ENCODE results near the gene MYO1D. TPM values are rescaled to one million over a fixed set of nuclear protein-coding genes. Genes with fewer than 3 reads are reported as not detected.
A peak's percentile ranks its signal among the peaks of the same experiment; 100 is the strongest.
"Not testable (repeated sequence)": the region's sequence is repeated elsewhere in the genome, so short reads cannot be mapped to it uniquely, and the experiment has no call there.

MYO1D gene
- total and polyA plus RNA-seq, 5 donors: 5.8 to 17.0 (median 10.4) TPM

GRCh38 chr17:32732296-32732642 lies 144.7 kb downstream of the MYO1D start:
- 97% methylated on average over 2 of the region's 2 CpGs for WGBS
- intact Hi-C loops (cut with DNase I): no loop called here

GRCh38 chr17:32731556-32732295 lies 145.2 kb downstream of the MYO1D start:
- H3K27ac ChIP-seq (ENCODE audit: low read length): no peak overlapping the region
- intact Hi-C loops (cut with DNase I): no loop called here
- H3K27me3 ChIP-seq (ENCODE audit: control insufficient read depth, insufficient read depth): no peaks in the 10 kb centered on the region
- H3K4me1 ChIP-seq (ENCODE audit: control insufficient read depth, insufficient read depth, low read length): no peaks in the 10 kb centered on the region
- 96% methylated on average over 13 of the region's 13 CpGs for WGBS
- H3K9me3 ChIP-seq (ENCODE audit: control insufficient read depth, low read length): no peaks in the 10 kb centered on the region
- DNase-seq (peak in 1 of 3 donors; percentile 42), ATAC-seq (no peak)
- no peak overlapping the region for H3K4me3 ChIP-seq (ENCODE audit: low read length)

More at GRCh38 chr17:32732296-32732642, 144.7 kb downstream of the MYO1D start:
- ATAC-seq (no peak), DNase-seq (no peak)
- no peaks in the 10 kb centered on the region for H3K4me1 ChIP-seq (ENCODE audit: control insufficient read depth, insufficient read depth, low read length)
- H3K9me3 ChIP-seq (ENCODE audit: control insufficient read depth, low read length): no peaks in the 10 kb centered on the region
- H3K27ac ChIP-seq (ENCODE audit: low read length): no peak overlapping the region
- no peak overlapping the region for H3K4me3 ChIP-seq (ENCODE audit: low read length)
- H3K27me3 ChIP-seq (ENCODE audit: control insufficient read depth, insufficient read depth): no peaks in the 10 kb centered on the region

GRCh38 chr17:32727681-32728080 lies 149.2 kb downstream of the MYO1D start:
- intact Hi-C loops (cut with DNase I): no loop called here
- no peaks in the 10 kb centered on the region for H3K27me3 ChIP-seq (ENCODE audit: control insufficient read depth, insufficient read depth)
- H3K4me1 ChIP-seq (ENCODE audit: control insufficient read depth, insufficient read depth, low read length): no peaks in the 10 kb centered on the region
- H3K9me3 ChIP-seq (ENCODE audit: control insufficient read depth, low read length): no peaks in the 10 kb centered on the region
- DNase-seq: no peak
- ATAC-seq: no peak
- H3K27ac ChIP-seq (ENCODE audit: low read length): no peak overlapping the region
- no peak overlapping the region for H3K4me3 ChIP-seq (ENCODE audit: low read length)

- Histone ChIP-seq H3K9me3 (ENCODE audit: control insufficient read depth, low read length) (no peaks in the 10 kb centered on the region), H3K27me3 (ENCODE audit: control insufficient read depth, insufficient read depth) (no peaks in the 10 kb centered on the region), H3K27ac (ENCODE audit: low read length) (no peak overlapping the region), H3K4me3 (ENCODE audit: low read length) (no peak overlapping the region), H3K4me1 (ENCODE audit: control insufficient read depth, insufficient read depth, low read length) (no peaks in the 10 kb centered on the region)
- no peak for ATAC-seq
- 96% methylated on average over 1 of the region's 1 CpG for whole genome bisulfite sequencing
- intact Hi-C loops (cut with DNase I): no loop called here
- DNase-seq: no peak
Observed at GRCh38 chr17:32725697-32726096, 151.2 kb downstream of the MYO1D start.

GRCh38 chr17:32723310-32723955 lies 153.5 kb downstream of the MYO1D start:
- WGBS: 67% methylated on average over 5 of the region's 5 CpGs
- no peaks in the 10 kb centered on the region for H3K9me3 ChIP-seq (ENCODE audit: control insufficient read depth, low read length)
- no peaks in the 10 kb centered on the region for H3K4me1 ChIP-seq (ENCODE audit: control insufficient read depth, insufficient read depth, low read length)
- DNase-seq: peak; percentile 36 to 66 (median 56)
- intact Hi-C loops (cut with DNase I): no loop called here
- H3K27ac ChIP-seq (ENCODE audit: low read length): no peak overlapping the region
- no peak overlapping the region for H3K4me3 ChIP-seq (ENCODE audit: low read length)
- ATAC-seq: peak in 1 of 2 donors; percentile 41
- no peaks in the 10 kb centered on the region for H3K27me3 ChIP-seq (ENCODE audit: control insufficient read depth, insufficient read depth)

- H3K4me3 ChIP-seq (ENCODE audit: low read length): no peak overlapping the region
- no peak for ATAC-seq
- no peaks in the 10 kb centered on the region for H3K27me3 ChIP-seq (ENCODE audit: control insufficient read depth, insufficient read depth)
- no peak overlapping the region for H3K27ac ChIP-seq (ENCODE audit: low read length)
- intact Hi-C loops (cut with DNase I): no loop called here
- H3K9me3 ChIP-seq (ENCODE audit: control insufficient read depth, low read length): no peaks in the 10 kb centered on the region
- no peaks in the 10 kb centered on the region for H3K4me1 ChIP-seq (ENCODE audit: control insufficient read depth, insufficient read depth, low read length)
- DNase-seq: no peak
- WGBS: 96% methylated on average over 6 of the region's 6 CpGs
Observed at GRCh38 chr17:32722733-32723132, 154.2 kb downstream of the MYO1D start.

- Histone ChIP-seq H3K27me3 (ENCODE audit: control insufficient read depth, insufficient read depth) (no peaks in the 10 kb centered on the region), H3K9me3 (ENCODE audit: control insufficient read depth, low read length) (no peaks in the 10 kb centered on the region), H3K27ac (ENCODE audit: low read length) (no peak overlapping the region), H3K4me1 (ENCODE audit: control insufficient read depth, insufficient read depth, low read length) (no peaks in the 10 kb centered on the region), H3K4me3 (ENCODE audit: low read length) (no peak overlapping the region)
- intact Hi-C loops (cut with DNase I): no loop called here
- DNase-seq: no peak
- 97% methylated on average over 5 of the region's 5 CpGs for WGBS
- no peak for ATAC-seq
Observed at GRCh38 chr17:32720671-32721070, 156.3 kb downstream of the MYO1D start.

- WGBS: 94% methylated on average over 1 of the region's 1 CpG
- no peak overlapping the region for H3K27ac ChIP-seq (ENCODE audit: low read length)
- DNase-seq (no peak), ATAC-seq (no peak)
- intact Hi-C loops (cut with DNase I): no loop called here
- no peak overlapping the region for H3K4me3 ChIP-seq (ENCODE audit: low read length)
- no peaks in the 10 kb centered on the region for H3K4me1 ChIP-seq (ENCODE audit: control insufficient read depth, insufficient read depth, low read length)
- no peaks in the 10 kb centered on the region for H3K9me3 ChIP-seq (ENCODE audit: control insufficient read depth, low read length)
- H3K27me3 ChIP-seq (ENCODE audit: control insufficient read depth, insufficient read depth): no peaks in the 10 kb centered on the region
Observed at GRCh38 chr17:32719689-32720088, 157.2 kb downstream of the MYO1D start.

GRCh38 chr17:32714922-32715321 lies 162.0 kb downstream of the MYO1D start:
- ATAC-seq; H3K4me1 ChIP-seq (ENCODE audit: control insufficient read depth, insufficient read depth, low read length); intact Hi-C loops (cut with DNase I); H3K27ac ChIP-seq (ENCODE audit: low read length); H3K4me3 ChIP-seq (ENCODE audit: low read length); DNase-seq; H3K9me3 ChIP-seq (ENCODE audit: control insufficient read depth, low read length); H3K27me3 ChIP-seq (ENCODE audit: control insufficient read depth, insufficient read depth): not testable (repeated sequence)
- WGBS: 92% methylated on average over 3 of the region's 3 CpGs

- 98% methylated on average over 3 of the region's 3 CpGs for WGBS
- H3K9me3 ChIP-seq (ENCODE audit: control insufficient read depth, low read length); ATAC-seq; DNase-seq; H3K4me1 ChIP-seq (ENCODE audit: control insufficient read depth, insufficient read depth, low read length); H3K4me3 ChIP-seq (ENCODE audit: low read length); H3K27me3 ChIP-seq (ENCODE audit: control insufficient read depth, insufficient read depth); intact Hi-C loops (cut with DNase I); H3K27ac ChIP-seq (ENCODE audit: low read length): not testable (repeated sequence)
Observed at GRCh38 chr17:32714206-32714605, 162.7 kb downstream of the MYO1D start.

- Histone ChIP-seq H3K27ac (ENCODE audit: low read length) (no peak overlapping the region), H3K4me3 (ENCODE audit: low read length) (no peak overlapping the region), H3K9me3 (ENCODE audit: control insufficient read depth, low read length) (no peaks in the 10 kb centered on the region), H3K4me1 (ENCODE audit: control insufficient read depth, insufficient read depth, low read length) (no peaks in the 10 kb centered on the region), H3K27me3 (ENCODE audit: control insufficient read depth, insufficient read depth) (no peaks in the 10 kb centered on the region)
- intact Hi-C loops (cut with DNase I): no loop called here
- no peak for DNase-seq
- ATAC-seq: no peak
Observed at GRCh38 chr17:32713081-32713480, 163.8 kb downstream of the MYO1D start.

Measured in right cardiac atrium (tissue), 5 donors.